NCI-H146 treated with DMSO at 0.1 percent for 48 hours (cell line): ENCODE results near the gene C16orf96.

ENCODE experiments used
- DNase-seq: peaks from one replicate; lab custom pipeline; 2025; ENCODE audit not compliant: unreplicated experiment; lab: John Stamatoyannopoulos, UW

Gene C16orf96

DNA sequence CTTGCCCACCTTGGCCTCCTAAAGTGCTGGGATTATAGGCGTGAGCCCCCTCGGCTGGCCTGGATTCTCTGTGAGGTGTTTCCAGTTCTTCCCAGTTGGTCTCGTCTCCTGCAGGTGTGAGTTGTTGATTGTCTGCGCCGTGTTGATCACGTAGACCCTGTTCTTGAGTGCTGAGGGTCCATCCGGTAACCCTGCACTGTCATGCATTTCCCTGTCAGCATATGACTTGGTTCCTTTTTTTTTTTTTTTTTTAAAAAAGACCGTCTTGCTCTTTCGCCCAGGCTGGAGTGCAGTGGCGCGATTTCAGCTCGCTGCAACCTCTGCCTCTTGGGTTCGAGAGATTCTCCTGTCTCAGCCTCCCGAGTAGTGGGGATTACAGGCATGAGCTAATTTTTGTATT is 85.8 kb downstream of the C16orf96 start:
- no peak for DNase-seq

DNA sequence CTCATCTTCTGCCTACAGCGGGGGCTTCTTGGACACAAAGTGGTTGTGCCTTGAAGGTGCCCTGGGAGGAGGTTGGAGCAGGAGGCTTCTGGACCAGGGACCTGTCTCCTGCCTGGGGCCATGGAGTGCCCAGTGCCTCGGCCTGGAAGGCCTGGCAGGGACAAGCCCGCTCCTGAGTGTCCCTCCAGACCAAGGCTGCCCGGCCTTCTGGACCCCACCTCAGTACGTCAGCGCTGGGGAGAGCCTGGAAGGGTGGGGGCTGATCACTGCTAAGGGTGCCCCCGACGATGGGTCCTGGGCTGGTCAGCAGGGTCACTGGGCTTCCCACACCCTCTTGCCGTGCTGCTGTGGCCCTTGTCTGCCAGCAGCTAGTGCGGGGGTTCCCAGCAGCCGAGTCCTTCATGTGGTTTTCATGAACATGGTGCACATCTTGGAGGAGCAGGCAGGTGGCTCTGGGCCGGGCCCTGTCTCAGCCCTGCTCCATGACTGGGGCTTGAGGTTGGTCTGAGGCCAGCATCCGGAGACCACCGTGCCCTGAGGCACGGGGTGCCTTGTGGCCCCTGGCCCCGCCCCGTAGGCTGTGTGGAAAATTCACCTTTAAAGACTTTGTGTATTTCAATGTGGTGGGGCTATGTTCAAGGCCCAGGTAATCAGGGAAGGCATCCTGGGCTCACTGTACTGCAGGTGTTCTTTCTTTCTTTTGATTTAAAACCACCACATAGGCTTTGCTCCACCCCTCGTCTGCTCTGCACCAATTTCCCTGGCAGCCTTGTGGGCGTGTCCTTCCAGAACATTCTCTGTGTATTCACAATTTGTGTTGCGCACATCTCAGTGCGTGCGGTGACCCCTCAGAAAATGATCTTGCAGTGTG is 90.9 kb downstream of the C16orf96 start:
- DNase-seq = no peak

DNA sequence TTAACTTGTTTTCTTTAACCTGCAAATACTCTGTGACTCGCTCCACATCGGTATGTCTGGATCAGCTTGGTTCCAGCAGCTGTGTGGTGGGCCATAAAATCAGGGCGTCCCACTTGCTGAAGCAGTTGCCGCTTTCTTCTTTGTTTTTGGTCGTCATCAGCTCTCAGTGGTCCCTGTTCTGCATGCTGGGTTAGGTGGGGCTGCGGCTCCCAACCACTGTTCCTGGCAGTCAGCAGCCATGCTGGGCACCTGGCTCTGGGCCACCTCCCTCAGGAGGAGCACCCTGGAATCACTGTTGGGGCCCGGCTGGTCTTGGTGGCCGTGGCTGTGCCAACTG is 91.5 kb downstream of the C16orf96 start:
- DNase-seq = no peak

DNA sequence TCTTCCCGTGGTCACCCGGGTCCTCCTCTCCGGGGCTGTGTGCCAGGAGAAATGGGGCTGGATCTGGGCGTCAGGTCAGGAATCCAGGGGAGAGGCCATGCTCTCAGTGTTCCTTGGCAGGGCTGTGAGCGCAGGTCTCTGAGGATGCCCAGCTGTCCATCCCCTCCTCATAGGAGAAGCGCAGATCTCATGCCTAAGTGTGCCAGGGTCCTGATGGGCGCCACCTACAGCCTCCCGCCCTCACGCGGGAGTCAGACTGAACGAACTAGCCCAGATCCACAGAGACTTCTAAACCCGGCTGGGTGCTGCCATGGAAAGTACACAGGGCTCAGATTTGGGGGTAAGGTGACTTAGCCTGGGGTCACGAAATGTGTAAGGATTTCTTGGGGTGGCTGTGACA is 92.8 kb downstream of the C16orf96 start:
- DNase-seq = no peak

DNA sequence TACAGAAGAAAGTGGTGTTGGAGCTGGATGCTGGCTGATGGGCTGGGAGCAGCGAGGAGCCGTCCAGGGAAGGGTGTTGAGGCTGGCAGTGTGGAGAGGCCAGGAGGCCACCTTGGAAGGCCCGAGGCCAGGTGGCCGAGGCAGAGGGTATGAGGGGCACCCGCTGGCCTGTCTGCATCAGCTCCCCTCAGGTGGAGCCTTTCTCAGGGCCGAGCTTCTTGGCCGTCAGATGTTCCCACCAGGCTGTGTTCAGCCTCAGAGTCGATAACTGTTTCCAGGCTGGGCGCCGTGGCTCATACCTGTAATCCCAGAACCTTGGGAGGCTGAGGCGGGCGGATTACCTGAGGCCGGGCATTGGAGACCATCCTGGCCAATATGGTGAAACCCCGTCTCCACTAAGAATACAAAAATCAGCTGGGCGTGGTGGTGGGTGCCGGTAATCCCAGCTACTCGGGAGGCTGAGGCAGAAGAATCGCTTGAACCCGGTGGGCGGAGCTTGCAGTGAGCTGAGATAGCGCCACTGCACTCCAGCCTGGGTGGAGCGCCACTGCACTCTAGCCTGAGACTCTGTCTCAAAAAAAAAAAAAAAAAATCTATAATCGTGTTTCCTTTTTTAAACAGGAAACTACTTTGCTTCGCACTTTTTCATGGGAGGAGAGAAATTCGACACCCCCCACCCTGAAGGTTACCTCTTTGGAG is 93.8 kb downstream of the C16orf96 start:
- no peak for DNase-seq
